ENCODE results near the gene RGL1.
A peak's percentile ranks its signal among the peaks of the same experiment; 100 is the strongest.

RGL1 gene

GRCh38 chr1:183824291-183824690 is 19.4 kb downstream of the RGL1 start:
- DNase-seq, result no peak

- peak; percentile 58 for DNase-seq
Observed at GRCh38 chr1:183827801-183828200, 22.9 kb downstream of the RGL1 start.

GRCh38 chr1:183830389-183830788 is 25.5 kb downstream of the RGL1 start:
- peak; percentile 65 for DNase-seq

- no peak for DNase-seq
Observed at GRCh38 chr1:183831311-183831710, 26.4 kb downstream of the RGL1 start.

- DNase-seq, result no peak
Observed at GRCh38 chr1:183832459-183832858, 27.5 kb downstream of the RGL1 start.

GRCh38 chr1:183834568-183834967 is 29.6 kb downstream of the RGL1 start:
- DNase-seq, result peak; percentile 40

GRCh38 chr1:183836598-183836997 is 31.7 kb downstream of the RGL1 start:
- DNase-seq, result no peak

GRCh38 chr1:183837062-183837461 is 32.1 kb downstream of the RGL1 start:
- no peak for DNase-seq

- no peak for DNase-seq
Observed at GRCh38 chr1:183838221-183838620, 33.3 kb downstream of the RGL1 start.

- no peak for DNase-seq
Observed at GRCh38 chr1:183840140-183840539, 35.2 kb downstream of the RGL1 start.

- no peak for DNase-seq
Observed at GRCh38 chr1:183841550-183841949, 36.6 kb downstream of the RGL1 start.

GRCh38 chr1:183841950-183842794 is 37.3 kb downstream of the RGL1 start:
- no peak for DNase-seq

- DNase-seq, result no peak
Observed at GRCh38 chr1:183842795-183843144, 37.9 kb downstream of the RGL1 start.

GRCh38 chr1:183844806-183845205 is 39.9 kb downstream of the RGL1 start:
- no peak for DNase-seq

GRCh38 chr1:183845681-183846080 is 40.8 kb downstream of the RGL1 start:
- no peak for DNase-seq

- DNase-seq, result no peak
Observed at GRCh38 chr1:183847641-183848040, 42.7 kb downstream of the RGL1 start.

GRCh38 chr1:183850852-183851251 is 45.9 kb downstream of the RGL1 start:
- DNase-seq, result no peak

GRCh38 chr1:183859119-183859518 is 54.2 kb downstream of the RGL1 start:
- no peak for DNase-seq

- no peak for DNase-seq
Observed at GRCh38 chr1:183859831-183860230, 54.9 kb downstream of the RGL1 start.

GRCh38 chr1:183862967-183863366 is 58.0 kb downstream of the RGL1 start:
- no peak for DNase-seq

- DNase-seq, result no peak
Observed at GRCh38 chr1:183863852-183864251, 58.9 kb downstream of the RGL1 start.

GRCh38 chr1:183864611-183865010 is 59.7 kb downstream of the RGL1 start:
- no peak for DNase-seq

- DNase-seq, result no peak
Observed at GRCh38 chr1:183869230-183869629, 64.3 kb downstream of the RGL1 start.

GRCh38 chr1:183869664-183870063 is 64.7 kb downstream of the RGL1 start:
- no peak for DNase-seq

Measured in midbrain (tissue), 1 donor.